ENCODE measurements around the gene SARDH.
A peak's percentile ranks its signal among the peaks of the same experiment; 100 is the strongest.

The SARDH gene

GRCh38 chr9:133664173-133665050, 73.7 kb downstream of the SARDH start:
- peak; percentile 78 for DNase-seq

DNA sequence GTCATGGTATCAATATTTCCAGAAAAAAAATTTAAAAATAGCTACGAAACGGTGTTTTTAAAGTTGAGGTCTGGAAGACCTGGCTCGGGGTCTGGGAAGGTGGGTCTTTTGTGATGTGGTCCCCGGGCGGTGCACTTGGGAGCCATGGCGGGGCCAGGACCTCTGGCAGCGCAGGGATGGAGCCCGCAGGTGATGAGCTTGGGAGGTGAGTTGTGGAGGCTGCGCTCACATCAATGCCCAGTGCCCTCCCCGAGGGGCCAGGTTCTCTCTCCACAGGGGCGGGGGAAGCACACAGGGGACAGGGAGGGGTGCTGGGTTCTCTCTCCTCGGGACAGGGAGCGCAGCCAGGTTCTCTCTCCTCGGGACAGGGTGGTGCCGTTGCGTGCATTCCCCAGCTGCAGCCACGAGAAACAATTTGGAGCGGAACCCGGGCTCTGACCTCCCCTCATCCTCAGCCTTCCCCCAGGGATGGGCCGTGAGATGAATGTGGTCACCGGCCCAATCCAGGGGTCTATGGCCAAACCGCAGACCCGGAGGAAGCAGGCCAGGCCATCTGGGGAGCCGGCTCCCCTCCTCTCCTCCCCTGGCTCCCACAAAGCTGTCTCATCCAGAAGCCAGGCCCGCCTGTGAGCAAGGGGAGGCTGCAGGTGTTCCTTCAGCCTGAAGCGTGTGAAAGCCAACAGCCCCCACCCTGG, 76.2 kb downstream of the SARDH start:
- DNase-seq, result no peak

GRCh38 chr9:133659516-133659915, 78.6 kb downstream of the SARDH start:
- DNase-seq, result no peak

GRCh38 chr9:133658442-133659431, 79.4 kb downstream of the SARDH start:
- DNase-seq, result peak; percentile 59

DNA sequence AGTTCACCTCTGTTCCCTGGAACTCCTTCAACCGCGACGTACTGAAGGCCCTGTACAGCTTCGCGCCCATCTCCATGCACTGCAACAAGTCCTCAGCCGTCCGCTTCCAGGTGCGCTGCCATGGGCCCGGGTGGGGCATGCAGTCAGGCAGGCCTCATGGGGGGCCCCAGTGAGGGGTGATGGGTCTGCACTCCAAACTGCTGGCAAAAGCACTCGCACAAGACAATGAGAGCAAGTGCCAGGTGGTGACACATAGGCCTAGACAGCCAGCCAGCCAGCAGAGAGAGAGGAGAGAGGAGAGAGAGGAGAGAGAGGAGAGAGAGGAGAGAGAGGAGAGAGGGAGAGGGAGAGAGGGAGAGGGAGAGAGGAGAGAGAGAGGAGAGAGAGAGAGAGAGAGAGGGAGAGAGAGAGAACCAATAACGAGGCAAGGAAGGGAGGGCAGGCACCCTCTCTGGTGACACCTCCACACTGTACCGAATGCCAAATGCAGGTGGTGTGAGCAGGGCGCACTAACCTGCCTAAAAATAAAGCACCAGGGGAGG, 81.0 kb downstream of the SARDH start:
- peak; percentile 81 for DNase-seq

DNA sequence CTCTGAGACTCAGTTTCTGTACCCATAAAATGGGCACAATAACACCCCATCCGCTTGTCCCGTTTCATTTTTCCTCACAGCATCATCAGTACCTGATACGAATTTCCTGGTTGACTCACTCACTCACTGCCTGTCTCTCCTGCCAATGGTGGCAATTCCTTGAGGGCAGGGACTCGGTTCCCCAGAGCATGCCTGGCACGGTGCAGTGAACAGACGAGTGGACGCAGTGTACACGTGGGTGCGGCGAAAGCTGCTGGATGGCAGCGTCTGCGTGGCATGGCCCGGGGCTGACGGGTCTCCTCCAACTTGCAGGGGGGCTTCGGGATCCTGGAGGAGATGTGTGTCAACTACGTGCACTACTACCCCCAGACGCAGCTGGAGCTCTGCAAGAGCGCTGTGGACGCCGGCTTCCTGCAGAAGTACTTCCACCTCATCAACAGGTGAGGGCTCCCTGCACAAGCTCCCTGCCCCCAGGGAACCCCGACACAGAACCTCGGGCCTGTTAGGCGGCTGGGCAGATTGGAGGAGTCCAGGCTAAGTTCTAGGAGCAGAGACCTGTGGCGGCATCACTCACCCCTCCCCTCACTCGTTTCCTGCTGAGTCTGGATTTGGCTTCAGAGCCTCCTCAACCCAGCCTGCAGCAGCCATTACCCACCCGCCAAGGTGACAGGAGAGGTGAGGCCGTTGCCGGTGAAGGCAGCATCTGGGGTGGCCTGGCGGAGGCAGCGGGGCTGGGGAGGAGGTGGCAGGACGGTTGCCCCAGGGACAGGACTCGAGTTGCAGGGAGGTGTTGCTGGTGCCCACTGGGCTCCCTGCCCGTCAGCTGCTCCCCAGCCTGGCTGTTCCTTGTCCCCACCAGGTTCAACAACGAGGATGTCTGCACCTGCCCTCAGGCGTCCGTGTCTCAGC, 81.7 kb downstream of the SARDH start:
- peak; percentile 54 for DNase-seq

DNA sequence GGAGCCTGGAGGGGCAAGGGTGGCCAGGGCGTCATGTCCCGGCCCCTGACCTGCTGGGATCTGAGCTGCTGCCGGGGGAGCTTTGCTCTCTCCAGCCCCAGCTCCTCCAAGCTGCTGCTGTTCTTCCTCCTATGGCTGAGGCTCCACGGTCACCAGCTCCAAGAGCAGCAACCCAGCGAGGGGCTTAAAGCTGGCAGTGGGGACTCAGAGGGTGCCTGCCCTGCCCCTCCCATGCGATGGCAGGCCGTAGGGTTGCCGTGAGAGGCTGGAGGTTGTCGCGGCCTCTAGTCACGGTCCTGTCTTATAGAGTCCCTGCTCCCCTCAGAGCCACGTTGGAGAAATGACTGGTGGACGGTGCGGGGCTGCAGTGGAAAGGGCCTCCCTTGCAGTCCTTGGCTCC, 82.5 kb downstream of the SARDH start:
- DNase-seq, result no peak

- no peak for DNase-seq
Measured at GRCh38 chr9:133654736-133655657, 83.2 kb downstream of the SARDH start.

DNA sequence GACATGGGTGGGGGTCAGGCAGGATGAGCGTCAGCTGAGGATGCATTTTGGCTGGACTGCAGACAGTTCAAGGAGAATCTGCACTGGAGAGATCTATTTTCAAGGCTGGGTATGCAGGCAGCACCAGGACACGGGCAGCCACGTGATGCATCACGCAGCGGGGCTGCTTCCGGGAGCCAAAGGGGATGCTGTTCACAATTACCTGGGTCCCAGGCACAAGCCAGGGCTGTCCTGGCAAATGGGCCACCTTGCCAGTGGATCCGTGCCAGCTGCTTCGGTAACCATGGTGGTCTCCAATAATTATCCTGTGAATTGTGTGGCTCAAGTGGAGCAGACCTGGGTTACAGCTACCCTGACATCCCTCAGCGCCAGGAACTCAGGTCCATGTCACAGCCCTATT, 84.5 kb downstream of the SARDH start:
- peak; percentile 52 for DNase-seq

- DNase-seq, result no peak
Measured at GRCh38 chr9:133650026-133650425, 88.1 kb downstream of the SARDH start.

- no peak for DNase-seq
Measured at GRCh38 chr9:133649194-133649593, 89.0 kb downstream of the SARDH start.

- no peak for DNase-seq
Measured at GRCh38 chr9:133647765-133648469, 90.2 kb downstream of the SARDH start.

GRCh38 chr9:133647148-133647547, 91.0 kb downstream of the SARDH start:
- no peak for DNase-seq

- DNase-seq, result no peak
Measured at GRCh38 chr9:133645021-133645765, 93.0 kb downstream of the SARDH start.

DNA sequence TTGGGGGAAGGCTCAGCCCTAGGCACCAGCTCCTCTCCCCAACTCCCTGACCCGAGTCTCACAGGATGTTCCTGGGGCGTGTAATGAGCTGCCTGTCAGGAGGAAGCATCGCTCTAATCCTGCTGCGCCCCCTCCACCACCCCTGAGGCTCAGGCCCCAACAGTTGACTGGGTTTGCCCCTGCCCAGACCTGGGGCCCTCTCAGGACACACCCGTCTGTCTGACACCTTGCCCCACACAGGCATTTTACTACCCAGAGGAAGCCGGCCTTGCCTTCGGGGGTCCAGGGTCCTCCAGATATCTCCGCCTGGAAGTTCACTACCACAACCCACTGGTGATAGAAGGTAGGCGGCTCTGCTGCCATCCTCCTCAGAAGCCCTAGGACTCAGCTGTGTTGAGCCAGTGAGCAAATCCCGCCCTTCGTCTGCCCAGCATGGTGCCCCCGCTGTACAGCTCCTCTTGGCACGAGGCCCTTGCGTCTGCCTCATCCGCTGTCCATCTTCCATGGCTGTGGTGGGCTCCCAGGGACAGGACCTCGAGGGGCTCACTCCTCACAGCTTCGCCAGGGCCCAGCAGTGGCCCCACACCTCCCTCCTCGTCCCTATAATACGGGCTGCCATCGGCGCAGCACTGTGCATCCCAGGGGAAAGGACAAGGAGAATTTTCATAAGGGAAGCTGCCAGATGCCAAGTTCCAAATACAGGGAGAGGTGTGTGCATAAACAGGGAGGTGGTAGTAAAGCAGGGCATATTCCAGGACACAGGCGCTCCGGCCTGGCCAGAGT, 94.0 kb downstream of the SARDH start:
- no peak for DNase-seq

DNA sequence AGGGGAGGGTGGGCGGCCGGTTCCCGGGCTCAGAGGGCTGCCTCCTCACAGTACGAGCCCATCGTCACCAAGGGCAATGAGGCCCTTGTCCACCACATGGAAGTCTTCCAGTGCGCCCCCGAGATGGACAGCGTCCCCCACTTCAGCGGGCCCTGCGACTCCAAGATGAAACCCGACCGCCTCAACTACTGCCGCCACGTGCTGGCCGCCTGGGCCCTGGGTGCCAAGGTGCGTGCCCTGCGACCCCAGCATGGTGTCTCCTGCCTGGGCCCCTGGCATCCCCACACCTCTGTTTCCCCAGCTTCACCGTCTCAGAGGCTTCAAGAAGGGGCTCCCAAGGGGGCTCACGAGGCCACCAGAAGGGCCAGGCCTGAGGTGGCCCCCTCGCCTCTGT, 94.8 kb downstream of the SARDH start:
- no peak for DNase-seq

DNA sequence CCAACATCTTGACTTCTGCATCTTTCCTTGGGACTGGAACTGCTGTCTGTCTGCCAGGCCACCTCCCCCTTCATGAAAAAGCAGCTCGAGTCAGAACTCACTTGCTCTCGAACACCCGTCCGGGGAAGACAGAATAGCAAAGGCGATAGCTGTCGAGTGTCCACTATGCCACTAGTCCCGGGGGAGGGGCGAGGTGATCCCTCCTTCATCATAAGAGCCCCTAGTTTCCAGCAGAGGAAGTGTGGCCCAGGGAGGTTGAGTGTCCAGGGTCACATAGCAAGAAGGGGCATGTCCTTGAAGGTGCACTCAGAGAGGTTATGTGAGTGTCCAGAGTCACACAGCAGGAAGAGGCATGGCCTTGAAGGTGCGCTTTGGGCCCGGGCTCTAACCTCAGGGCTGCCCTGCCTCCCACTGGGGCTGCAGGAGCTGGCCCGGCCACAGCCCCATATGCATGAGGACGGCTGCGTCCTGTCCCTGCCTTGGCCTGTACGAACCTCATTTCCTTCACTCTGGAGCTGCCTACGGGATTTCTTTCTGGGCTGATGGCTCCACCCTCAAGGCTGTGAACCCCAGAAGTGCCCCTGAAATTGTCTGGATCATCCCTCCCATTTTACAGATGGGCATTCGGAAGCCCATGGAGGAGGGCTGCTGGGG, 95.3 kb downstream of the SARDH start:
- DNase-seq, result no peak

All from NCI-H1092 treated with DMSO at 0.1 percent for 48 hours (cell line).